A549 (cell line): ENCODE results near the gene PDZD2. TPM values are rescaled to one million over a fixed set of nuclear protein-coding genes. Genes with fewer than 3 reads are reported as not detected.

ENCODE experiments used
- ATAC-seq, 2 experiments: fragments of 200-7000 bp in 1 of 2; fragments of >200 bp in 1 of 2; cut with Nextera tagmentation in 1 of 2; cut with Tn5 transposase in 1 of 2; 3 replicates each; pipeline versions ENCODE4 v1.8.0 to v1.9.1; 2018 to 2020; ENCODE audit warnings: mild to moderate bottlenecking in 1 of 2, moderate library complexity in 1 of 2
- CTCF ChIA-PET: fragments of 300-600 bp; sonication (Branson Sonifier 250); formaldehyde crosslinking; extraction: SDS; loops from one replicate; lab custom pipeline; 2021; ENCODE audit warnings: antibody characterized with exemption, inconsistent platforms; lab: Yijun Ruan, JAX
- POLR2A ChIA-PET: fragments of 350-600 bp; formaldehyde crosslinking; extraction: SDS; loops from one replicate; lab custom pipeline; 2021; ENCODE audit warnings: antibody characterized with exemption, inconsistent platforms; lab: Yijun Ruan, JAX
- DNase-seq, 2 experiments: peaks; one replicate each; pipeline versions ENCODE4 v3.0.0 to v3.0.0-alpha.2; 2011 to 2016; ENCODE audit warnings: low read depth in 1 of 2, low spot score in 1 of 2
- FAIRE-seq: peaks from 2 replicates; lab custom pipeline; 2011; peaks lifted over from hg19 to GRCh38; lab: Jason Lieb, UNC
- H3K27ac ChIP-seq, 2 experiments: fragments of >200 bp; sonication (Bioruptor Twin); formaldehyde crosslinking; 3 replicates each; pipeline ENCODE4 v1.5.1; 2016 to 2017
- H3K4me1 ChIP-seq: fragments of >200 bp; sonication (Bioruptor Twin); formaldehyde crosslinking; 3 replicates; pipeline ENCODE4 v1.6.1; 2016
- H3K4me2 ChIP-seq: fragments of >200 bp; sonication (Bioruptor Twin); formaldehyde crosslinking; 3 replicates; pipeline ENCODE4 v1.6.1; 2016
- H3K4me3 ChIP-seq: fragments of >200 bp; sonication (Bioruptor Twin); formaldehyde crosslinking; 3 replicates; pipeline ENCODE4 v1.5.1; 2016
- H3K9me3 ChIP-seq: fragments of >200 bp; sonication (Bioruptor Twin); formaldehyde crosslinking; 3 replicates; pipeline ENCODE4 v1.6.1; 2016
- ATOH8 ChIP-seq: fragments of 250-450 bp; sonication (Bioruptor Pico); IDR thresholded peaks from 2 replicates; pipeline ENCODE4 v1.5.0; 2020; ENCODE audit warnings: low read depth, mild to moderate bottlenecking, moderate library complexity
- BHLHE40 ChIP-seq: IDR thresholded peaks from 2 replicates; pipeline ENCODE4 v1.6.1; 2012; ENCODE audit warnings: low read depth, low read length, inconsistent platforms
- CBX2 ChIP-seq: fragments of 200-600 bp; sonication (generic); IDR thresholded peaks from 2 replicates; pipeline ENCODE4 v1.6.1; 2016; ENCODE audit warnings: low read depth, mild to moderate bottlenecking, borderline replicate concordance
- CBX8 ChIP-seq: fragments of 200-600 bp; sonication (generic); IDR thresholded peaks from 2 replicates; pipeline ENCODE4 v1.6.1; 2016
- EHMT2 ChIP-seq: fragments of 200-600 bp; sonication (generic); IDR thresholded peaks from 2 replicates; pipeline ENCODE4 v1.6.1; 2016; ENCODE audit warnings: antibody characterized with exemption, low read depth, mild to moderate bottlenecking, moderate library complexity
- EP300 ChIP-seq, 2 experiments: fragments of >200 bp; sonication (Bioruptor Twin); formaldehyde crosslinking; IDR thresholded peaks; 2 replicates in 1 of 2; 3 replicates in 1 of 2; pipeline ENCODE4 v1.6.1; 2016 to 2017
- FOSB ChIP-seq: fragments of 250-450 bp; sonication (Bioruptor Pico); IDR thresholded peaks from 2 replicates; pipeline ENCODE4 v1.5.0; 2020; ENCODE audit warnings: mild to moderate bottlenecking, moderate library complexity
- GATA3 ChIP-seq: IDR thresholded peaks from 2 replicates; pipeline ENCODE4 v1.6.1; 2012; ENCODE audit warnings: borderline replicate concordance
- HES2 ChIP-seq: fragments of >200 bp; sonication (Bioruptor Twin); formaldehyde crosslinking; IDR thresholded peaks from 2 replicates; pipeline ENCODE4 v1.6.1; 2016
- HOXB13 ChIP-seq: fragments of 250-450 bp; sonication (Bioruptor Pico); IDR thresholded peaks from 2 replicates; pipeline ENCODE4 v1.5.0; 2020; ENCODE audit warnings: low read depth, mild to moderate bottlenecking, moderate library complexity
- JUN ChIP-seq, 2 experiments: fragments of >200 bp; sonication (Bioruptor Twin); formaldehyde crosslinking; IDR thresholded peaks; 2 replicates in 1 of 2; 3 replicates in 1 of 2; pipeline ENCODE4 v1.6.1; 2016 to 2017
- KDM5A ChIP-seq: fragments of 200-600 bp; sonication (generic); IDR thresholded peaks from 2 replicates; pipeline ENCODE4 v1.6.1; 2016; ENCODE audit warnings: antibody characterized with exemption, mild to moderate bottlenecking
- MAFK ChIP-seq: fragments of 450-650 bp; IDR thresholded peaks from 2 replicates; pipeline ENCODE4 v1.6.1; 2014; ENCODE audit not compliant: partially characterized antibody
- PHF8 ChIP-seq: fragments of 200-600 bp; sonication (generic); IDR thresholded peaks from 2 replicates; pipeline ENCODE4 v1.6.1; 2016; ENCODE audit warnings: low read depth, mild to moderate bottlenecking, antibody characterized with exemption, moderate library complexity, borderline replicate concordance
- RFX5 ChIP-seq: fragments of 450-650 bp; IDR thresholded peaks from 2 replicates; pipeline ENCODE4 v1.7.1; 2014; ENCODE audit warnings: antibody characterized with exemption, mild to moderate bottlenecking, moderate library complexity
- SMC3 ChIP-seq: fragments of >200 bp; sonication (Bioruptor Twin); formaldehyde crosslinking; IDR thresholded peaks from 3 replicates; pipeline ENCODE4 v1.6.1; 2018; ENCODE audit warnings: inconsistent platforms
- TFCP2L1 ChIP-seq: fragments of 250-450 bp; sonication (Bioruptor Pico); IDR thresholded peaks from 2 replicates; pipeline ENCODE4 v1.5.0; 2021; ENCODE audit warnings: mild to moderate bottlenecking
- TP53 ChIP-seq: fragments of 250-450 bp; sonication (Bioruptor Pico); IDR thresholded peaks from 2 replicates; pipeline ENCODE4 v1.5.0; 2021; ENCODE audit warnings: mild to moderate bottlenecking, moderate library complexity
- ZFP36 ChIP-seq: fragments of 450-650 bp; IDR thresholded peaks from 2 replicates; pipeline ENCODE4 v1.6.1; 2014; ENCODE audit warnings: borderline replicate concordance; ENCODE audit not compliant: partially characterized antibody
- WGBS: methylation state at CpG from one replicate; pipeline ENCODE4 v1.1.6; 2017; ENCODE audit errors: missing lambda C conversion rate; 5-methylcytosine and 5-hydroxymethylcytosine counted together
- polyA plus RNA-seq, 4 experiments: library from polyadenylated mRNA; depleted of rRNA in 3 of 4; stranded (reverse); fragments of >200 nt; fragmentation: RNase III in 1 of 4; extraction: RNeasy Plus Mini Kit Qiagen cat#74134 plus additional on column Dnase treatment in 1 of 4; gene quantifications; 2 replicates in 3 of 4; 3 replicates in 1 of 4; pipeline ENCODE4 v1.2.3, GENCODE V29; 2011 to 2017
- TF ChIP-seq, protein P1 (sequence below): fragments of 200-600 bp; sonication (generic); IDR thresholded peaks from 2 replicates; pipeline ENCODE4 v1.6.1; 2016; ENCODE audit warnings: antibody characterized with exemption, mild to moderate bottlenecking, moderate library complexity
- TF ChIP-seq, protein P2 (sequence below): IDR thresholded peaks from 2 replicates; pipeline ENCODE4 v1.6.1; 2012

The PDZD2 gene
- polyA plus RNA-seq, 2 of the 4 experiments (the other 2 are of a cell fraction) = 0.06 to 0.09 TPM

GRCh38 chr5:31939151-31939550 lies 300.2 kb downstream of the PDZD2 start:
- Histone ChIP-seq H3K4me3 (no peak overlapping the region), H3K9me3 (no peaks in the 10 kb centered on the region), H3K27ac (no peak overlapping the region), H3K4me1 (0 out of 3 replicates have a peak, but pooled peaks cover 5% of the 10 kb centered on the region), H3K4me2 (no peak overlapping the region)
- POLR2A ChIA-PET = no interaction called here
- ATAC-seq = no peak
- CTCF ChIA-PET = interaction anchor here (1.4 to 2.7 kb wide), 2 partner anchors 10 to 138 kb away, joined by 5 to 9 read pairs; no protein-coding TSS in a partner anchor
- WGBS = 60% methylated on average over 5 of the region's 5 CpGs
- TF ChIP-seq GATA3 (no peak), CBX2 (no peak), SMC3 (no peak), MAFK (no peak), ATOH8 (CRISPR knock-in tag) (no peak), JUN (IDR thresholded peaks at IDR 0.05) (no peak), EHMT2 (no peak), TP53 (CRISPR knock-in tag) (no peak), KDM5A (no peak), BHLHE40 (no peak)
- TF ChIP-seq, protein P1, sequence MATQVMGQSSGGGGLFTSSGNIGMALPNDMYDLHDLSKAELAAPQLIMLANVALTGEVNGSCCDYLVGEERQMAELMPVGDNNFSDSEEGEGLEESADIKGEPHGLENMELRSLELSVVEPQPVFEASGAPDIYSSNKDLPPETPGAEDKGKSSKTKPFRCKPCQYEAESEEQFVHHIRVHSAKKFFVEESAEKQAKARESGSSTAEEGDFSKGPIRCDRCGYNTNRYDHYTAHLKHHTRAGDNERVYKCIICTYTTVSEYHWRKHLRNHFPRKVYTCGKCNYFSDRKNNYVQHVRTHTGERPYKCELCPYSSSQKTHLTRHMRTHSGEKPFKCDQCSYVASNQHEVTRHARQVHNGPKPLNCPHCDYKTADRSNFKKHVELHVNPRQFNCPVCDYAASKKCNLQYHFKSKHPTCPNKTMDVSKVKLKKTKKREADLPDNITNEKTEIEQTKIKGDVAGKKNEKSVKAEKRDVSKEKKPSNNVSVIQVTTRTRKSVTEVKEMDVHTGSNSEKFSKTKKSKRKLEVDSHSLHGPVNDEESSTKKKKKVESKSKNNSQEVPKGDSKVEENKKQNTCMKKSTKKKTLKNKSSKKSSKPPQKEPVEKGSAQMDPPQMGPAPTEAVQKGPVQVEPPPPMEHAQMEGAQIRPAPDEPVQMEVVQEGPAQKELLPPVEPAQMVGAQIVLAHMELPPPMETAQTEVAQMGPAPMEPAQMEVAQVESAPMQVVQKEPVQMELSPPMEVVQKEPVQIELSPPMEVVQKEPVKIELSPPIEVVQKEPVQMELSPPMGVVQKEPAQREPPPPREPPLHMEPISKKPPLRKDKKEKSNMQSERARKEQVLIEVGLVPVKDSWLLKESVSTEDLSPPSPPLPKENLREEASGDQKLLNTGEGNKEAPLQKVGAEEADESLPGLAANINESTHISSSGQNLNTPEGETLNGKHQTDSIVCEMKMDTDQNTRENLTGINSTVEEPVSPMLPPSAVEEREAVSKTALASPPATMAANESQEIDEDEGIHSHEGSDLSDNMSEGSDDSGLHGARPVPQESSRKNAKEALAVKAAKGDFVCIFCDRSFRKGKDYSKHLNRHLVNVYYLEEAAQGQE = no peak
- DNase-seq = no peak
- no peak for FAIRE-seq

GRCh38 chr5:31941151-31941755 lies 302.3 kb downstream of the PDZD2 start:
- Histone ChIP-seq H3K4me2 (no peak overlapping the region), H3K4me1 (no peaks in the 10 kb centered on the region), H3K4me3 (no peak overlapping the region), H3K27ac (no peak overlapping the region), H3K9me3 (no peaks in the 10 kb centered on the region)
- FAIRE-seq (no peak), DNase-seq (no peak), ATAC-seq (no peak)
- TF ChIP-seq HES2 = no peak
- no peak for TF ChIP-seq CBX8
- TF ChIP-seq ZFP36 = no peak
- TF ChIP-seq BHLHE40 = no peak
- TF ChIP-seq EP300 (IDR thresholded peaks at IDR 0.05) = no peak
- TF ChIP-seq FOSB (CRISPR knock-in tag) = no peak
- no peak for TF ChIP-seq GATA3
- no peak for TF ChIP-seq HOXB13 (CRISPR knock-in tag)
- TF ChIP-seq SMC3 = no peak
- no peak for TF ChIP-seq CBX2
- TF ChIP-seq PHF8 = no peak
- TF ChIP-seq, protein P2, sequence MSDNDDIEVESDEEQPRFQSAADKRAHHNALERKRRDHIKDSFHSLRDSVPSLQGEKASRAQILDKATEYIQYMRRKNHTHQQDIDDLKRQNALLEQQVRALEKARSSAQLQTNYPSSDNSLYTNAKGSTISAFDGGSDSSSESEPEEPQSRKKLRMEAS = no peak
- TF ChIP-seq MAFK = no peak
- no peak for TF ChIP-seq TFCP2L1 (CRISPR knock-in tag)
- no peak for TF ChIP-seq ATOH8 (CRISPR knock-in tag)
- TF ChIP-seq RFX5 = no peak
- ChIA-PET POLR2A (no interaction called here), CTCF (interaction anchor here (0.6 kb wide), 1 partner anchor 436 kb away, joined by 4 read pairs; no protein-coding TSS in a partner anchor)
- 30% methylated on average over 4 of the region's 4 CpGs for WGBS
